HEK293T (cell line): ENCODE results near the gene CCDC185.

ENCODE experiments used
- CTCF ChIA-PET: fragments of 350-600 bp; formaldehyde crosslinking; extraction: SDS; loops from one replicate; lab custom pipeline; 2021; ENCODE audit warnings: antibody characterized with exemption, inconsistent platforms; lab: Yijun Ruan, JAX
- POLR2A ChIA-PET: fragments of 350-600 bp; formaldehyde crosslinking; extraction: SDS; loops from one replicate; lab custom pipeline; 2020; ENCODE audit warnings: antibody characterized with exemption, inconsistent platforms; lab: Yijun Ruan, JAX
- DNase-seq: peaks from one replicate; pipeline ENCODE4 v3.0.0; 2012; ENCODE audit warnings: mixed read lengths; ENCODE audit errors: extremely low spot score
- ARNT ChIP-seq: fragments of 450-650 bp; IDR thresholded peaks from 2 replicates; pipeline ENCODE4 v1.6.1; 2017; ENCODE audit warnings: mild to moderate bottlenecking
- BHLHE40 ChIP-seq: fragments of 450-650 bp; IDR thresholded peaks from 2 replicates; pipeline ENCODE4 v1.6.1; 2016; ENCODE audit warnings: mild to moderate bottlenecking, moderate library complexity, borderline replicate concordance
- CTBP1 ChIP-seq: fragments of 450-650 bp; IDR thresholded peaks from 2 replicates; pipeline ENCODE4 v1.6.1; 2016; ENCODE audit warnings: borderline replicate concordance
- ELF4 ChIP-seq: fragments of 450-650 bp; IDR thresholded peaks from 2 replicates; pipeline ENCODE4 v1.6.1; 2017; ENCODE audit warnings: antibody characterized with exemption
- FOXA1 ChIP-seq: fragments of 450-650 bp; IDR thresholded peaks from 2 replicates; pipeline ENCODE4 v1.6.1; 2016; ENCODE audit warnings: mild to moderate bottlenecking
- FOXK2 ChIP-seq: fragments of 450-650 bp; IDR thresholded peaks from 2 replicates; pipeline ENCODE4 v1.6.1; 2016; ENCODE audit warnings: mild to moderate bottlenecking
- FOXM1 ChIP-seq: fragments of 450-650 bp; IDR thresholded peaks from 2 replicates; pipeline ENCODE4 v1.6.1; 2017; ENCODE audit warnings: mild to moderate bottlenecking, borderline replicate concordance
- HDGF ChIP-seq: fragments of 450-650 bp; IDR thresholded peaks from 2 replicates; pipeline ENCODE4 v1.6.1; 2017; ENCODE audit warnings: antibody characterized with exemption, borderline replicate concordance
- L3MBTL2 ChIP-seq: fragments of 450-650 bp; conservative IDR thresholded peaks from 2 replicates; pipeline ENCODE4 v1.6.1; 2016; ENCODE audit warnings: mild to moderate bottlenecking
- LEF1 ChIP-seq: fragments of 450-650 bp; IDR thresholded peaks from 2 replicates; pipeline ENCODE4 v1.6.1; 2017; ENCODE audit warnings: mild to moderate bottlenecking, borderline replicate concordance
- NFRKB ChIP-seq: fragments of 450-650 bp; IDR thresholded peaks from 2 replicates; pipeline ENCODE4 v1.6.1; 2016; ENCODE audit warnings: mild to moderate bottlenecking, moderate library complexity
- PKNOX1 ChIP-seq: fragments of 450-650 bp; IDR thresholded peaks from 2 replicates; pipeline ENCODE4 v1.6.1; 2016
- SP1 ChIP-seq: fragments of 450-650 bp; IDR thresholded peaks from 2 replicates; pipeline ENCODE4 v1.6.1; 2017
- SUZ12 ChIP-seq: fragments of 450-650 bp; IDR thresholded peaks from 2 replicates; pipeline ENCODE4 v1.6.1; 2016; ENCODE audit warnings: mild to moderate bottlenecking
- TARDBP ChIP-seq: fragments of 450-650 bp; IDR thresholded peaks from 2 replicates; pipeline ENCODE4 v1.6.1; 2016
- ZNF384 ChIP-seq: fragments of 450-650 bp; IDR thresholded peaks from 2 replicates; pipeline ENCODE4 v1.6.1; 2016

Gene CCDC185

GRCh38 chr1:223411309-223411708 lies 18.1 kb downstream of the CCDC185 start:
- POLR2A ChIA-PET, result no interaction called here
- DNase-seq, result no peak
- TF ChIP-seq TARDBP (no peak), LEF1 (no peak), ARNT (no peak), PKNOX1 (no peak)
- CTCF ChIA-PET, result no interaction called here

DNA sequence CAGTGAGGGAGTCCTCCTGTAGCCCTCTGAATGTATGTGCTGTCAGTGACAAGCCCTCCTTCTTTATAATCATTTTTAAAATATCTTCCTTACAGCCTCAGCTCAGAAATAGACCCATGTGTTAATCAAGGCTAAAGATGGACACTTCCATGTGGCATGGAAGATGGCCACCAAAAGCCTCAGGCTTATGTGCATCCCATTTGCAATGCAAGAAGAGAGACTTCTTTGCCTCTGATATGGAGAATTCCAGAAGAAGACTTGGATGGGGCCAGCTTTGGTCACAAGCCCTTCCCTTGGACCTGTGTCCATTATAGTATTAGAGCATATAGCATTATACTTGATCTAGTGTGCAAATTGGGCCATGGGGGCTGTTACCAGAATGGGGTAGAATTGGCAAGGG lies 18.5 kb downstream of the CCDC185 start:
- ChIA-PET POLR2A (no interaction called here), CTCF (no interaction called here)
- DNase-seq, result no peak
- TF ChIP-seq TARDBP (no peak), L3MBTL2 (no peak), SUZ12 (no peak), LEF1 (no peak), ELF4 (no peak), SP1 (no peak), NFRKB (no peak), FOXM1 (no peak), FOXA1 (no peak), FOXK2 (no peak), ARNT (no peak), CTBP1 (no peak), PKNOX1 (no peak), HDGF (no peak), BHLHE40 (no peak), ZNF384 (no peak)

DNA sequence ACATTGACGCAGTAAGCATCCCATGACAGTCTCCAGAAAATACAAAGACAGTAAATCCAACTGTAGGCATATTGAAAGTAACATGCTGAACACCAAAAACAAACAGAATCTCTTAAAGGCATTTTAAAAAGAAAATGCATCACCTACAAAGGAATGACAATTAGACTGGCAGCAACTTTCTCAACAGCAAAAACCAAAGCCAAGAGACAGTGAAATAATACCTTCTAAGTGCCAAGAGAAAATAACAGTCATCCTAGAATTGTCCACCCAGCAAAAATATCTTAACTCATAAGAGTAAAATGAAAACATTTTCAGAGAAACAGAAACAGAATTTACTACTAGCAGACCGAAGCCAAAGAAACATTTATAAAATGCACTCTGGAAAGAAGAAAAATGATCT lies 20.0 kb downstream of the CCDC185 start:
- POLR2A ChIA-PET, result no interaction called here
- DNase-seq, result no peak
- TF ChIP-seq FOXA1 (no peak), BHLHE40 (no peak), ELF4 (no peak), PKNOX1 (no peak), NFRKB (no peak), SUZ12 (no peak), FOXM1 (no peak), HDGF (no peak), LEF1 (no peak), CTBP1 (no peak), FOXK2 (no peak), L3MBTL2 (no peak), ARNT (no peak), ZNF384 (no peak)
- CTCF ChIA-PET, result no interaction called here

- ChIA-PET CTCF (no interaction called here), POLR2A (no interaction called here)
Observed at GRCh38 chr1:223417444-223417843, 24.2 kb downstream of the CCDC185 start.

DNA sequence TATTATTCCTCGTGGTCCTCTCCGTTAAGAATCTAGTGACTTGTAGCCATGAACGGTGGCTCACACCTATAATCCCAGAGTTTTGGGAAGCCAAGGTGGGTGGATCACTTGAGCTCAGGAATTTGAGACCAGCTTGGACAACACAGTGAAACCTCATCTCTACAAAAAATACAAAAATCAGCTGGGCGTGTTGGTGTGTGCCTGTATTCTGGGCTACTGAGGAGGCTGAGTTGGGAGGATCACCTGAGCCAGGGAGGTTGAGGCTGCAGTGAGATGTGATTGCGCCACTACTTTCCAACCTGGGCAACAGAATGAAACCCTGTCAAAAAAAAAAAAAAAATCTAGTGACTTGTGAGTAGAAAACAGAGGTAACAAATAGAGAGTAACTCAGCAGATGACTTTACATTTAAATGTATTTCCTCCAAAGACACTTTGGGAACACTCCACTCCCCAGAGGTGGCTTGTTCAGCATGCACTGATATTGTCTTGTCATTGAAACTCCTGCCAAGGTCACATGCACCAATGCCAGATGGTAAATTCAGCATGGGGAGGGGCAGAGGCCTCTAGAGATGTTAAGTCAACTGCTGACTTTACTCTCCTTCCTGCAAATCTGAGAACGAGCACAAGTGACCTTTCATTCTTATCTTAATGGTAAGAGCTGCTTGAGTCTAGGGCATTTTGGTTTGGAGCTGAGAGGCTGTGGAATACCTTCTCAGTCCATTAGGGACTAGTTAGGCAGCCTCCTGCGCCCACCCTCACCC lies 24.9 kb downstream of the CCDC185 start:
- CTCF ChIA-PET, result no interaction called here
- no peak for TF ChIP-seq SP1
- TF ChIP-seq L3MBTL2, result no peak
- no peak for TF ChIP-seq HDGF
- no peak for TF ChIP-seq SUZ12
- no peak for TF ChIP-seq ARNT
- no peak for TF ChIP-seq FOXM1
- TF ChIP-seq ZNF384, result no peak
- TF ChIP-seq FOXK2, result no peak
- no peak for TF ChIP-seq FOXA1
- no peak for TF ChIP-seq LEF1
- TF ChIP-seq TARDBP, result no peak
- no peak for TF ChIP-seq BHLHE40
- TF ChIP-seq CTBP1, result no peak
- no peak for TF ChIP-seq PKNOX1
- no peak for TF ChIP-seq NFRKB
- no peak for TF ChIP-seq ELF4
- POLR2A ChIA-PET, result no interaction called here
- DNase-seq, result no peak

More at GRCh38 chr1:223417444-223417843, 24.2 kb downstream of the CCDC185 start:
- TF ChIP-seq FOXK2 (no peak), ZNF384 (no peak), FOXM1 (no peak)
- DNase-seq, result no peak

- no peak for TF ChIP-seq LEF1
- no peak for TF ChIP-seq FOXM1
- TF ChIP-seq NFRKB, result no peak
- TF ChIP-seq TARDBP, result no peak
- no peak for TF ChIP-seq SP1
- no peak for TF ChIP-seq FOXK2
- TF ChIP-seq L3MBTL2, result no peak
- TF ChIP-seq SUZ12, result no peak
- TF ChIP-seq HDGF, result no peak
- TF ChIP-seq ELF4, result no peak
- no peak for TF ChIP-seq ZNF384
- TF ChIP-seq CTBP1, result no peak
- TF ChIP-seq BHLHE40, result no peak
- TF ChIP-seq FOXA1, result no peak
- no peak for TF ChIP-seq PKNOX1
- TF ChIP-seq ARNT, result no peak
- POLR2A ChIA-PET, result interaction anchor here (0.5 kb wide), 1 partner anchor 148 kb away, joined by 3 read pairs; no protein-coding TSS in a partner anchor
- DNase-seq, result no peak
- CTCF ChIA-PET, result no interaction called here
Observed at GRCh38 chr1:223419115-223419514, 25.9 kb downstream of the CCDC185 start.
